Hepatocyte (in vitro differentiated cells): ENCODE results near the gene JPH2. TPM values are rescaled to one million over a fixed set of nuclear protein-coding genes. Genes with fewer than 3 reads are reported as not detected.

ENCODE experiments used
- DNase-seq: peaks from one replicate; pipeline ENCODE4 v3.0.0-alpha.2; 2016; ENCODE audit warnings: low spot score
- H2AFZ ChIP-seq: fragments of 200-600 bp; sonication (generic); 2 replicates; pipeline ENCODE4 v1.6.0; 2016; ENCODE audit warnings: antibody characterized with exemption, mild to moderate bottlenecking
- H3K27ac ChIP-seq: fragments of 200-600 bp; sonication (generic); 2 replicates; pipeline ENCODE4 v1.5.1; 2016; ENCODE audit warnings: mild to moderate bottlenecking
- H3K27me3 ChIP-seq: fragments of 200-600 bp; sonication (generic); 2 replicates; pipeline ENCODE4 v1.6.1; 2016
- H3K36me3 ChIP-seq: fragments of 200-600 bp; sonication (generic); replicated peaks from 2 replicates; pipeline ENCODE4 v1.5.1; 2016; ENCODE audit warnings: low read depth; ENCODE audit not compliant: insufficient read depth
- H3K4me1 ChIP-seq: fragments of 200-600 bp; sonication (generic); 2 replicates; pipeline ENCODE4 v1.5.1; 2016; ENCODE audit warnings: mild to moderate bottlenecking, moderate library complexity; ENCODE audit not compliant: insufficient read depth
- H3K4me2 ChIP-seq: fragments of 200-600 bp; sonication (generic); 2 replicates; pipeline ENCODE4 v1.6.0; 2016
- H3K4me3 ChIP-seq: fragments of 200-600 bp; sonication (generic); 2 replicates; pipeline ENCODE4 v1.5.1; 2016; ENCODE audit warnings: mild to moderate bottlenecking
- H3K79me2 ChIP-seq: fragments of 200-600 bp; sonication (generic); 2 replicates; pipeline ENCODE4 v1.6.0; 2017; ENCODE audit warnings: mild to moderate bottlenecking
- H3K9me2 ChIP-seq: fragments of 200-600 bp; sonication (generic); replicated peaks from 2 replicates; pipeline ENCODE4 v1.6.0; 2017; ENCODE audit warnings: mild to moderate bottlenecking; ENCODE audit not compliant: insufficient read depth
- H3K9me3 ChIP-seq: fragments of 200-600 bp; sonication (generic); 2 replicates; pipeline ENCODE4 v1.5.1; 2016; ENCODE audit warnings: low read depth, mild to moderate bottlenecking
- H4K20me1 ChIP-seq: fragments of 200-600 bp; sonication (generic); 2 replicates; pipeline ENCODE4 v1.6.0; 2016; ENCODE audit warnings: mild to moderate bottlenecking; ENCODE audit not compliant: insufficient read depth, poor library complexity, severe bottlenecking
- CTCF ChIP-seq: fragments of 200-600 bp; sonication (generic); IDR thresholded peaks from 2 replicates; pipeline ENCODE4 v1.5.1; 2016; ENCODE audit warnings: antibody characterized with exemption, mild to moderate bottlenecking; ENCODE audit not compliant: poor library complexity
- EZH2 ChIP-seq: fragments of 200-600 bp; sonication (generic); IDR thresholded peaks from 2 replicates; pipeline ENCODE4 v1.6.1; 2016; ENCODE audit warnings: antibody characterized with exemption, mild to moderate bottlenecking, borderline replicate concordance
- EZH2phosphoT487 ChIP-seq: fragments of 200-600 bp; sonication (generic); IDR thresholded peaks from one replicate; pipeline ENCODE4 v1.6.1; 2018; ENCODE audit warnings: antibody characterized with exemption, mild to moderate bottlenecking, low read depth, moderate library complexity; ENCODE audit not compliant: unreplicated experiment, severe bottlenecking
- WGBS: methylation state at CpG from one replicate; pipeline ENCODE4 v1.1.6; 2016; ENCODE audit warnings: low lambda C conversion rate; ENCODE audit errors: missing lambda C conversion rate; 5-methylcytosine and 5-hydroxymethylcytosine counted together
- polyA plus RNA-seq: library from polyadenylated mRNA; unstranded; fragments of >200 nt; fragmentation: Nextera tagmentation; extraction: Ambion mirVana; gene quantifications from 2 replicates; pipeline ENCODE4 v1.2.1, GENCODE V29; 2016
- total RNA-seq: library from RNA; depleted of rRNA; stranded (reverse); fragments of >200 nt; gene quantifications from 2 replicates; pipeline ENCODE4 v1.2.3, GENCODE V29; 2014

The JPH2 gene
- total and polyA plus RNA-seq, 2 experiments from 2014 or later: 6.6 to 8.3 TPM

GRCh38 chr20:44098256-44098630 is 88.7 kb downstream of the JPH2 start:
- Histone ChIP-seq H2AFZ (no peak overlapping the region), H3K9me3 (no peaks in the 10 kb centered on the region), H3K79me2 (no peaks in the 10 kb centered on the region), H4K20me1 (no peaks in the 10 kb centered on the region), H3K4me1 (no peaks in the 10 kb centered on the region), H3K27me3 (no peaks in the 10 kb centered on the region), H3K4me2 (no peak overlapping the region), H3K36me3 (no peaks in the 10 kb centered on the region), H3K4me3 (no peak overlapping the region), H3K9me2 (no peaks in the 10 kb centered on the region), H3K27ac (no peak overlapping the region)
- no peak for DNase-seq
- 86% methylated on average over 6 of the region's 6 CpGs for WGBS
- no peak for TF ChIP-seq EZH2phosphoT487
- TF ChIP-seq EZH2: no peak
- TF ChIP-seq CTCF: no peak

GRCh38 chr20:44097521-44098255 is 89.3 kb downstream of the JPH2 start:
- H3K4me1 ChIP-seq: no peaks in the 10 kb centered on the region
- 80% methylated on average over 14 of the region's 14 CpGs for WGBS
- H3K27me3 ChIP-seq: no peaks in the 10 kb centered on the region

GRCh38 chr20:44095831-44096230 is 91.2 kb downstream of the JPH2 start:
- H2AFZ ChIP-seq: no peak overlapping the region
- H3K4me3 ChIP-seq: no peak overlapping the region
- TF ChIP-seq CTCF: no peak
- TF ChIP-seq EZH2phosphoT487: no peak
- TF ChIP-seq EZH2: no peak
- H3K4me2 ChIP-seq: no peak overlapping the region
- H3K4me1 ChIP-seq: no peaks in the 10 kb centered on the region
- H3K36me3 ChIP-seq: no peaks in the 10 kb centered on the region
- H3K9me3 ChIP-seq: no peaks in the 10 kb centered on the region
- no peak overlapping the region for H3K27ac ChIP-seq
- H3K27me3 ChIP-seq: no peaks in the 10 kb centered on the region
- no peaks in the 10 kb centered on the region for H3K79me2 ChIP-seq
- no peaks in the 10 kb centered on the region for H3K9me2 ChIP-seq
- 92% methylated on average over 7 of the region's 7 CpGs for WGBS
- no peak for DNase-seq
- no peaks in the 10 kb centered on the region for H4K20me1 ChIP-seq

More at GRCh38 chr20:44097521-44098255, 89.3 kb downstream of the JPH2 start:
- TF ChIP-seq EZH2phosphoT487 (no peak), EZH2 (no peak), CTCF (no peak)
- no peaks in the 10 kb centered on the region for H3K9me2 ChIP-seq
- no peak overlapping the region for H2AFZ ChIP-seq
- no peaks in the 10 kb centered on the region for H4K20me1 ChIP-seq
- H3K79me2 ChIP-seq: no peaks in the 10 kb centered on the region
- no peak for DNase-seq
- no peak overlapping the region for H3K4me3 ChIP-seq
- no peak overlapping the region for H3K4me2 ChIP-seq
- H3K36me3 ChIP-seq: no peaks in the 10 kb centered on the region
- no peak overlapping the region for H3K27ac ChIP-seq
- no peaks in the 10 kb centered on the region for H3K9me3 ChIP-seq
